ENCODE data around the gene SIVA1.

DNA sequence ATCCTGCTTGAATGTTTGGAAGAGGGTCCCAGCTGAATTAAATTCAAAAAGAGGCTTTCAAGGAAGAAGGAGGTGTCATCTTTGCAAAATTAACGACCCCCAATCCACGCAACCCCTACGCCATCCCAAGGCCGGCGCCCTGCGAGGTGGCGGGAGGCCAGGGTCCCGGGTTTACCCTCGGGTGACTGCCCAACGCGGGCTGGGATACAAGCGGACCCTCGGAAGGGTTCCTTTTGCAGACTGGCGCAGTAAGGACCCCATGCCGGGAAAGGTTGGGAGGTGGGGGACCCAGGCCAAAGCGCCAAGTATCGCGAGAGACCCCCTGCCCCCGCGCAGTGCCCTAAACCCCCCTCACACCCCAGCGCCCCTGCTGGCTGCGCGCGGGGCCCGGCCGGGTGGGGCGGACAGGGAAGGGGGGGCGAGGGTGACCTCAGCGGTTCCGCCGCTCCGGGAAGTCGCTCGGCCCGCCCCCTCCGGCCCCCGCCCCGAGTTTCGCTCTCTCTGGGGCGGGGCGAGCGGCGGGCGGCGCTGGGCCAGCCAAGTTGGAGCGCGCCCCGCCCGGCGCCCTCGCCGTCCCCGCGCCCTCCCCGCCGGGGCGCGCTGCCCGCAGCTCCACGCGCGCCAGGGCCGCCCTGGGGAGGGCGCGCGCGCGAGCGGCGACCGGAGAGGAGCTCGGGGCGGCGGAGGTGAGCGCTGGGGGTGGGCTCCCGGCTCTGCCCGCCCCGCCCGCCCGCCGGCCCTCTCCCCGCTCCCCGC lies 47.2 kb downstream of the SIVA1 start:
- TF ChIP-seq, protein P1, sequence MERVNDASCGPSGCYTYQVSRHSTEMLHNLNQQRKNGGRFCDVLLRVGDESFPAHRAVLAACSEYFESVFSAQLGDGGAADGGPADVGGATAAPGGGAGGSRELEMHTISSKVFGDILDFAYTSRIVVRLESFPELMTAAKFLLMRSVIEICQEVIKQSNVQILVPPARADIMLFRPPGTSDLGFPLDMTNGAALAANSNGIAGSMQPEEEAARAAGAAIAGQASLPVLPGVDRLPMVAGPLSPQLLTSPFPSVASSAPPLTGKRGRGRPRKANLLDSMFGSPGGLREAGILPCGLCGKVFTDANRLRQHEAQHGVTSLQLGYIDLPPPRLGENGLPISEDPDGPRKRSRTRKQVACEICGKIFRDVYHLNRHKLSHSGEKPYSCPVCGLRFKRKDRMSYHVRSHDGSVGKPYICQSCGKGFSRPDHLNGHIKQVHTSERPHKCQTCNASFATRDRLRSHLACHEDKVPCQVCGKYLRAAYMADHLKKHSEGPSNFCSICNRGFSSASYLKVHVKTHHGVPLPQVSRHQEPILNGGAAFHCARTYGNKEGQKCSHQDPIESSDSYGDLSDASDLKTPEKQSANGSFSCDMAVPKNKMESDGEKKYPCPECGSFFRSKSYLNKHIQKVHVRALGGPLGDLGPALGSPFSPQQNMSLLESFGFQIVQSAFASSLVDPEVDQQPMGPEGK (CRISPR knock-in tag; IDR thresholded peaks at IDR 0.05; ENCODE audit: borderline replicate concordance), result no peak
- no peak for TF ChIP-seq GLIS3 (CRISPR knock-in tag; IDR thresholded peaks at IDR 0.05)
- no peak for TF ChIP-seq TOX (CRISPR knock-in tag; IDR thresholded peaks at IDR 0.05; ENCODE audit: borderline replicate concordance)
- no peak for TF ChIP-seq SNAI2 (CRISPR knock-in tag; IDR thresholded peaks at IDR 0.05)
- TF ChIP-seq ARNTL (CRISPR knock-in tag; IDR thresholded peaks at IDR 0.05; ENCODE audit: borderline replicate concordance, low read depth), result no peak
- TF ChIP-seq ISL1 (CRISPR knock-in tag; IDR thresholded peaks at IDR 0.05), result no peak
- TF ChIP-seq ZFP3 (CRISPR knock-in tag; IDR thresholded peaks at IDR 0.05), result no peak
- TF ChIP-seq, protein P2, sequence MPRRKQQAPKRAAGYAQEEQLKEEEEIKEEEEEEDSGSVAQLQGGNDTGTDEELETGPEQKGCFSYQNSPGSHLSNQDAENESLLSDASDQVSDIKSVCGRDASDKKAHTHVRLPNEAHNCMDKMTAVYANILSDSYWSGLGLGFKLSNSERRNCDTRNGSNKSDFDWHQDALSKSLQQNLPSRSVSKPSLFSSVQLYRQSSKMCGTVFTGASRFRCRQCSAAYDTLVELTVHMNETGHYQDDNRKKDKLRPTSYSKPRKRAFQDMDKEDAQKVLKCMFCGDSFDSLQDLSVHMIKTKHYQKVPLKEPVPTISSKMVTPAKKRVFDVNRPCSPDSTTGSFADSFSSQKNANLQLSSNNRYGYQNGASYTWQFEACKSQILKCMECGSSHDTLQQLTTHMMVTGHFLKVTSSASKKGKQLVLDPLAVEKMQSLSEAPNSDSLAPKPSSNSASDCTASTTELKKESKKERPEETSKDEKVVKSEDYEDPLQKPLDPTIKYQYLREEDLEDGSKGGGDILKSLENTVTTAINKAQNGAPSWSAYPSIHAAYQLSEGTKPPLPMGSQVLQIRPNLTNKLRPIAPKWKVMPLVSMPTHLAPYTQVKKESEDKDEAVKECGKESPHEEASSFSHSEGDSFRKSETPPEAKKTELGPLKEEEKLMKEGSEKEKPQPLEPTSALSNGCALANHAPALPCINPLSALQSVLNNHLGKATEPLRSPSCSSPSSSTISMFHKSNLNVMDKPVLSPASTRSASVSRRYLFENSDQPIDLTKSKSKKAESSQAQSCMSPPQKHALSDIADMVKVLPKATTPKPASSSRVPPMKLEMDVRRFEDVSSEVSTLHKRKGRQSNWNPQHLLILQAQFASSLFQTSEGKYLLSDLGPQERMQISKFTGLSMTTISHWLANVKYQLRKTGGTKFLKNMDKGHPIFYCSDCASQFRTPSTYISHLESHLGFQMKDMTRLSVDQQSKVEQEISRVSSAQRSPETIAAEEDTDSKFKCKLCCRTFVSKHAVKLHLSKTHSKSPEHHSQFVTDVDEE (CRISPR knock-in tag; IDR thresholded peaks at IDR 0.05), result no peak
- TF ChIP-seq, protein P3, sequence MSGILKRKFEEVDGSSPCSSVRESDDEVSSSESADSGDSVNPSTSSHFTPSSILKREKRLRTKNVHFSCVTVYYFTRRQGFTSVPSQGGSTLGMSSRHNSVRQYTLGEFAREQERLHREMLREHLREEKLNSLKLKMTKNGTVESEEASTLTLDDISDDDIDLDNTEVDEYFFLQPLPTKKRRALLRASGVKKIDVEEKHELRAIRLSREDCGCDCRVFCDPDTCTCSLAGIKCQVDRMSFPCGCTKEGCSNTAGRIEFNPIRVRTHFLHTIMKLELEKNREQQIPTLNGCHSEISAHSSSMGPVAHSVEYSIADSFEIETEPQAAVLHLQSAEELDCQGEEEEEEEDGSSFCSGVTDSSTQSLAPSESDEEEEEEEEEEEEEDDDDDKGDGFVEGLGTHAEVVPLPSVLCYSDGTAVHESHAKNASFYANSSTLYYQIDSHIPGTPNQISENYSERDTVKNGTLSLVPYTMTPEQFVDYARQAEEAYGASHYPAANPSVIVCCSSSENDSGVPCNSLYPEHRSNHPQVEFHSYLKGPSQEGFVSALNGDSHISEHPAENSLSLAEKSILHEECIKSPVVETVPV (CRISPR knock-in tag; IDR thresholded peaks at IDR 0.05), result no peak
- TF ChIP-seq TCF4 (CRISPR knock-in tag; IDR thresholded peaks at IDR 0.05; ENCODE audit: borderline replicate concordance), result no peak
- TF ChIP-seq ZNF565 (CRISPR knock-in tag; conservative IDR thresholded peaks at IDR 0.05; ENCODE audit: low read depth), result no peak
- no peak for TF ChIP-seq ZFP30 (CRISPR knock-in tag; IDR thresholded peaks at IDR 0.05)

Measured in SK-N-SH treated with all-trans-retinoic acid at 6 μM for 48 hours (cell line).